Measurements from ENCODE around the gene NUP210. TPM values are rescaled to one million over a fixed set of nuclear protein-coding genes. Genes with fewer than 3 reads are reported as not detected.

Gene NUP210
- total RNA-seq, 3 donors from 2014 or later (not counting 1 experiment from before 2014, with no cell fraction given), result 156 to 194 (median 179) TPM

GRCh38 chr3:13424865-13425617, 4.9 kb upstream of the NUP210 start:
- Histone ChIP-seq H3K4me1 (ENCODE audit: control insufficient read depth, insufficient read depth, low read length) (peaks cover 18% of the 10 kb centered on the region), H3K4me3 (ENCODE audit: low read length) (no peak overlapping the region), H3K27ac (ENCODE audit: low read length) (no peak overlapping the region), H3K36me3 (ENCODE audit: control insufficient read depth, insufficient read depth, low read length) (no peaks in the 10 kb centered on the region), H3K9me3 (ENCODE audit: control insufficient read depth, insufficient read depth, low read length) (no peaks in the 10 kb centered on the region), H3K27me3 (ENCODE audit: control insufficient read depth, insufficient read depth, low read length) (no peaks in the 10 kb centered on the region)
- Mint-ChIP-seq H3K4me3 (no peak overlapping the region), H3K27me3 (ENCODE audit: low read depth in 2 of 2) (no peaks in the 10 kb centered on the region), H3K9me3 (no peaks in the 10 kb centered on the region), H3K36me3 (no peaks in the 10 kb centered on the region), H3K4me1 (peaks cover 23 to 25% of the 10 kb centered on the region in 2 donors), H3K27ac (no peak overlapping the region)
- 95% methylated on average over 4 of the region's 4 CpGs for WGBS (ENCODE audit: insufficient coverage)
- ATAC-seq (no peak), DNase-seq (no peak)
- TF ChIP-seq CTCF (IDR thresholded peaks at IDR 0.05), result no peak
- intact Hi-C loops (cut with micrococcal nuclease), result no loop called here

GRCh38 chr3:13424141-13424844, 4.2 kb upstream of the NUP210 start:
- no peaks in the 10 kb centered on the region for H3K36me3 Mint-ChIP-seq
- H3K27me3 Mint-ChIP-seq (ENCODE audit: low read depth in 2 of 2), result no peaks in the 10 kb centered on the region
- intact Hi-C loops (cut with micrococcal nuclease), result no loop called here
- Histone ChIP-seq H3K36me3 (ENCODE audit: control insufficient read depth, insufficient read depth, low read length) (no peaks in the 10 kb centered on the region), H3K4me1 (ENCODE audit: control insufficient read depth, insufficient read depth, low read length) (peaks cover 20% of the 10 kb centered on the region), H3K9me3 (ENCODE audit: control insufficient read depth, insufficient read depth, low read length) (no peaks in the 10 kb centered on the region), H3K4me3 (ENCODE audit: low read length) (no peak overlapping the region), H3K27me3 (ENCODE audit: control insufficient read depth, insufficient read depth, low read length) (no peaks in the 10 kb centered on the region), H3K27ac (ENCODE audit: low read length) (no peak overlapping the region)
- no peak for TF ChIP-seq CTCF (IDR thresholded peaks at IDR 0.05)
- H3K4me3 Mint-ChIP-seq, result no peak overlapping the region
- no peak for DNase-seq
- ATAC-seq, result no peak
- peaks cover 23 to 25% of the 10 kb centered on the region in 2 donors for H3K4me1 Mint-ChIP-seq
- no peaks in the 10 kb centered on the region for H3K9me3 Mint-ChIP-seq
- H3K27ac Mint-ChIP-seq, result no peak overlapping the region
- WGBS (ENCODE audit: insufficient coverage), result 89% methylated on average over 2 of the region's 3 CpGs

GRCh38 chr3:13420831-13421765, 976 bp upstream of the NUP210 start:
- Histone ChIP-seq H3K9me3 (ENCODE audit: control insufficient read depth, insufficient read depth, low read length) (no peaks in the 10 kb centered on the region), H3K36me3 (ENCODE audit: control insufficient read depth, insufficient read depth, low read length) (no peaks in the 10 kb centered on the region), H3K27ac (ENCODE audit: low read length) (peak overlapping the region; percentile 96), H3K4me1 (ENCODE audit: control insufficient read depth, insufficient read depth, low read length) (peaks cover 41% of the 10 kb centered on the region), H3K4me3 (ENCODE audit: low read length) (peak overlapping the region; percentile 47), H3K27me3 (ENCODE audit: control insufficient read depth, insufficient read depth, low read length) (no peaks in the 10 kb centered on the region)
- no peak for TF ChIP-seq CTCF (IDR thresholded peaks at IDR 0.05)
- Mint-ChIP-seq H3K27me3 (ENCODE audit: low read depth in 2 of 2) (no peaks in the 10 kb centered on the region), H3K9me3 (no peaks in the 10 kb centered on the region), H3K36me3 (no peaks in the 10 kb centered on the region), H3K27ac (peak overlapping the region; percentile 95 to 97), H3K4me3 (peak overlapping the region; percentile 98), H3K4me1 (peaks cover 37 to 43% of the 10 kb centered on the region in 2 donors)
- ATAC-seq (peak; percentile 69 to 84 (median 76)), DNase-seq (peak; percentile 74 to 95)
- intact Hi-C loops (cut with micrococcal nuclease), result loop anchor here (1.0 kb wide), 1 partner anchor 31 kb away; no protein-coding TSS in a partner anchor
- WGBS (ENCODE audit: insufficient coverage), result 33% methylated on average over 27 of the region's 27 CpGs

All from natural killer cell (primary cell).